HG02981 (cell line): Measurements from ENCODE around the gene HOXB1.

Experiments
- ATAC-seq: cut with Tn5 transposase; IDR thresholded peaks from one replicate; pipeline ENCODE4 v1.9.1; 2021; ENCODE audit warnings: mild to moderate bottlenecking, moderate library complexity; ENCODE audit not compliant: unreplicated experiment

HOXB1 gene

DNA sequence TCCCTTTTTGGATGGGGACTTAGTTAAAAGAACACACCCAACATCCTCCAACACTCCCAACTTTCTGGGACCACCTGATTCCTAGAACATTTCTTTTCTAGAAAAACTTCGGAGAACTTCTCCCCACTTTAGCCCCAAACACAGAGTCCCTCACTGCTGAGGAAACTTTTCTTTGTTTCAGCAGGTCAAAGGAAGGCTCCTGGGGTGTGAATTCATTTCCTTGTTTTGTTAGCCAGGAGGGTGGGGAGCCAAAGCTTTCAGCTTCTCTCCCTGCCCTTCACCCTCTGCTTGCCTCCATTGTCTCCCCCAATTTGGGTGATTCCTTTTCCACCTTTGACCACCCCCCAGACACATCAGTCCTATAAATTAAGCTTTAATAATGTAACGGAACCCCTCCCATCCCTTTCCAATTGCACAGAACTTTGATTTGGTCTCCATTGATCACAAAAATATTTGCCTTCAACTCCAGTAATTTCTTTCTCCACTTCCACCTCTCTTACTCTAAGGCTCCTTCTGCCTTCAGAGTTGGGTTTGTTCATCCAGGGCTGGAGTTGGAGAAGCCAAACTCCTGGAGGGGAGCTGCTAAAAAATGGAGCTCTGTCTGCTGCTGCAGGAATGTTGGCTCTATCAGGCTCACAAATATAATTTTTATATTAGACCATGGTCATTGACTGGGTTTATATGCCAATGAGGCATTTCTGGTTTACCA, 37.0 kb upstream of the HOXB1 start:
- ATAC-seq, result no peak

DNA sequence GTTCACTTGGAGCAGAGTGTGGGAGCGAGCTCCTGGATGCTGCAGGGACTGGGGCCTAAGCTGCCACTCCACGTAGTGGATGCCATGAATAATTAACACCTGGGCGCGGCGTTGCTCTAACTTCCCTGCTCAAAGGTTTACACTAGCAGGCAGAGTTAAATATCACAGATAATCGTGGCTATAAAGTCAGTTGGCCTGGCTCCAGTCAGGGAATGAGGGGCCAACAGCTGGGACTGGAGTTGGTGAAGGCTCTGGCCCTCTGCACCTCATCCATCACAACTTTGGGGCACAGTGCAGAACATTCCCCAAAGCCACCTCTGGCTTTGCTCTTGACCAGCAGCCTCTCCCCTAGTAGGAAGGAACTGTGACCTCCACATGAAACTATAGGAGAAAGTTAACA, 36.4 kb upstream of the HOXB1 start:
- no peak for ATAC-seq

DNA sequence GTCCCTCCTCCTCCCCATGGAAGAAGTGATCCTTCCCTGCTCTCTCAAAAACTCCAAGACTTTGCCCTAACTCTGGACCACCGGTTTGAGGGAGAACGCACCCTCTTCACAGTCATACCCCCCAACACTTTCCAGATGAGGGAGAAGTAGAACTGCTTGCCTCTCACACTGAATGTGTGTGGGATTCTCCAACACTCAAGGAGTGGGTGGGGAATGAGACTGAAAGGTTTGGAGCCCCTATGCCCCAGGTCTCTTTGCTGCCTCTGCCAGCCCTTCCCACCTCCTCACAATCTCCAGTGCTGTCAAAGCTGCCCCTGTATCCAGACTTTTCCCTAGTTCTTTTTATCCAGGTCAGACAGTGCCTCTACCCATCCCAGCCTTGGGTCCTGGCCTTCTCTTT, 35.9 kb upstream of the HOXB1 start:
- no peak for ATAC-seq

DNA sequence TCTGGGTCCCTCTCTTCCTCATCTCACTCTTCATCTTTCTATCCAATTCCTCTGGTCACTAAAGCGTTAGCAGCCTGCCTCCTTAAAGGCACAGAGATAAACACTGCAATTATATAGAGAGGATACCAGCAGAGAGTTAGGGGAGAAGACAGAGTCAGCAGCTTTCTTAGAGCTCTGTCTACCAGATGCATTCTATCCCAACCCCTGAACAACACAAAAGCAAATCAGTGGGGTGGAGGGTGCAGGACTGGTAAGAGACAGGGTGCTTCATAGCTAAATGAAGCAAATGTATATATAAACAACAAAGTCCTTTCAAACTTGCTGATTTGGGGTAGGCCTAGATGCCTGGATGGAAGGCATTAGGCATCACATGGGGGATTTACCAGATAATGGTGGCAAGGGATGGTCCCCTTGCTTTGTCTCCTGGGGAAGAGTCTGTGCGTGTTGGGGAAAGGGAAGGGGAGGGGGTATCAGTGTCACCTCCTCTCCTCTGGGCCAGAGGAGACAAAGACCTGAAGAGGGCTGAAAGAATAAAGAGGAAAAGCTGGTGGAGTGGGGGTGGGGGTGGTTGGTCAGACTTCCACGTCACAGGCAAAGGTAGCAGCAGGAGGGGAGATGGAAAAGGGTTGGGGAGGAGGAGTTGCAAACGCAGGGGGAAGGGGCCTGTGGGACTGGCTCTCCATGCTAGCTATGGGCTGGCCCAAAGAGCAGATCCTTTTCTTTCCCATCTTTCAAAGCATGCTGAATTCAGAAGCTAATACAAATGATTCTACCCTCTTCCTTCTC, 35.3 kb upstream of the HOXB1 start:
- ATAC-seq, result no peak

DNA sequence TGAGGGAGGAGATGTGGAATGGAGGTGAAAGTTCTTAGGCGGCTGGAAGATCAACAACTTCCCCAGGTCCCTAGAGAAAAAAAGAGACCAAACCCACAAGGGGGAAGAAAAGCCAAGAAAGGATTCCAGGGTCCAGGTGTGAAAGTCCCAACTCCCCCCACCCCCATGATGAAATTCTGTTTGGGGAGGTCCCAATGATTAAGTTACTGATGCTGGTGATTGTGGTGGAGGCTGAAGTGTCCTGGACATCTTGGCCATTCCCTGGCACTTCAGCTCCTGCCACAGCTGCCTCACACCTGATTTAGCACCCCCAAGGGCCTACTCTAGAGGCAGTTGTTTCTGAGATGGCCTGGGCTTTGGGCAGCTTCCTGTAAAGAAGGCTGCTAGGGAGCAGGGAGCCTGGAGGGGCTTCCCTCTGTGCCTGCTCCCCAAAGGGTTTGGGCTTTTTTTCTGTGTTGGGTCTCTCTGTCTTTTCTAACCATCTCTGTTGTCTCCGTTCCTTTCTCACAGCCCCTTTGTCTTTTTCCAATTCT, 34.3 kb upstream of the HOXB1 start:
- ATAC-seq, result no peak

DNA sequence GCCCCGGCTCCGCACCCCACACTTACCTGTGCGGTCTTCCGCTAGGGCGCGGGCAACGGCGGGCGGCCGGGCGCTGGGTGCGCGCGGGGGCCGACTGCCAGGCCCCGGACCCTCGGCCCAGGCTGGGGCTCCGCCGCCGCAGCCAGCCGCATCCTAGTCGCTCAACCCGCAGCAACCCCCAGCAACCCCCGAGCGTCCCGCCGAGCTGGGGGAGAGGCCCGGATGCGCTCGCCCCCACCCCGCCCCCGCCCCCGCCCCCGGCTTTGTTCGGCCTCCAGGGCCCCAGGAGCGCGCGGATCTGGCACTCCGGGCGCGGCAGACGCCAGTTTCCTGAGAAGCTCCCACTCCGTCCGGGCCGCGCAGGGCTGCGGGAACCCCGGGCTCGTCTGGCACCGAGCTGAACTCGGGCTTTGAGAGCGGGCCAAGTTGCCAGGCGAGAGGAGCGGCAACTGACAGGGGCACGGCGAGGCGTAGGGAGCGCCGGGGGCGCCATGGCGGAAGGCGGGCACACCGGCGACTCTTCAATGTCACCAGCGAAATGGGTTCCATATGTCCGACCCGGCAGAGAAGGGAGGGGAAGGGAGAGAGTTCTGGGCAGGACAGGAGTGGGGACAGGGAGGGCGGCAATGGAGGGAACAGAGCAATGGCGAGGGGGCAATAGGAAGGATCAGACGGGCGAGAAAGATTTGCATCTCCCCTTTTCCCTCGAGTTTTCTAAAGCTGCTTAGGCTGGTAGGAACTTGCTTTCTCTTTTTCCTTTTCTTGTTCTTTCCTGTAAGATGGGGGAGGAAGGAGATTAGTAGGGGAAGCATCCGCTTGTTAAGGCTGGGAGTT, 33.6 kb upstream of the HOXB1 start:
- no peak for ATAC-seq

DNA sequence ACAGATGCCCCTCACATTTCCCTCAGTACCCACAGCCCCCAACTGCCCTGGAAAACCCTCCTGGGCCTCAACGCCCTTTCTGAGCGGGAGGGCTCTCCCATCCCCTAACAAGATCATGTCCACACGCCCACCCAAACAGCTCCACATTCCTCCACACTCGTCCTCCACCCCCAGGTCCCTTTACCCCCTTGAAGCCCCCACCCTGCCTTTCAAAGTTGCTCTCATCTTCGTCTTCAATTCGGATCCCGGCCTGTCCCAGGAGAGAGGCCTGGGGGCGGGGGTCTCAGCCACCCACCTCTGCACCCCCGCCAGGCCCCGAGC, 33.0 kb upstream of the HOXB1 start:
- no peak for ATAC-seq

DNA sequence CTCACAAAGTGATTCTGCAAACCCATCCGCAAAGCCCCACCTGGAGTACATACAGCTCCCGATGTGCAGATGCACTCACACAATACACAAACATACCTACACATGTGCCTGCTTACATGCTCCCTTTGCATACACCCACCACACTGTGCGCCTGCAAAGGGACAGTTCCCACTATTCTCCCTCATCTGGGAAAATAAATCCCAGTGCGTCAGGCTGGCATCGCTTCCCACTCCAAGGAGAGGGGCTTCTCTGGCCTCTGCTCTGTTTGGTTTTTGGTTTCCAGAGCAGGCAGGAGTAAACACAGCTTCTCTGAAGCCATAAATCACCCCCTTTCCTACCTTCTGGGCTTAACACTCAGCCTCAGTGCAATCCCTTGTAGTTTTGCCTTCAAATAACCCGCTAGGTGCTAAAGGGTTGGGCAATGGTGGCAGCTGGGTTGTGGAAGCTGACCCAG, 32.6 kb upstream of the HOXB1 start:
- no peak for ATAC-seq

DNA sequence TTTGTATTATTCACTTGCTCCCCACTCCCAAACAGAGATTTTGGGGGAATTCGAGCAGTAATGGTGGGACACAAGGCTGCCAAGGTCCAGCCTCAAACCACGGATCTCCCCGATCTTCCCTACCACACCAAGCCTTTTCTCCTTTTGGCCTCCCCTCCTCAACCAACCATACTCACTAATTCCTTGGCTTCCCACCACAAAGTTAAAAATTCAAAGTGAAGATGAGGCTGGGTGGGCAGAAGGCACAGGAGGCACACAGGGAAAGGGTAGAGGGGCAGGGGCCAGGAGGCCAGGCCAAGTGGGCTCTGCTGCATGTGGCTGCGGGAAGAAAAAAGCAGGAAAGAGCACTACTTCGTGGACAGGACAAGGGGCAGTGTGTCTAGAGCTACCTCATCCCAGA, 32.1 kb upstream of the HOXB1 start:
- no peak for ATAC-seq

DNA sequence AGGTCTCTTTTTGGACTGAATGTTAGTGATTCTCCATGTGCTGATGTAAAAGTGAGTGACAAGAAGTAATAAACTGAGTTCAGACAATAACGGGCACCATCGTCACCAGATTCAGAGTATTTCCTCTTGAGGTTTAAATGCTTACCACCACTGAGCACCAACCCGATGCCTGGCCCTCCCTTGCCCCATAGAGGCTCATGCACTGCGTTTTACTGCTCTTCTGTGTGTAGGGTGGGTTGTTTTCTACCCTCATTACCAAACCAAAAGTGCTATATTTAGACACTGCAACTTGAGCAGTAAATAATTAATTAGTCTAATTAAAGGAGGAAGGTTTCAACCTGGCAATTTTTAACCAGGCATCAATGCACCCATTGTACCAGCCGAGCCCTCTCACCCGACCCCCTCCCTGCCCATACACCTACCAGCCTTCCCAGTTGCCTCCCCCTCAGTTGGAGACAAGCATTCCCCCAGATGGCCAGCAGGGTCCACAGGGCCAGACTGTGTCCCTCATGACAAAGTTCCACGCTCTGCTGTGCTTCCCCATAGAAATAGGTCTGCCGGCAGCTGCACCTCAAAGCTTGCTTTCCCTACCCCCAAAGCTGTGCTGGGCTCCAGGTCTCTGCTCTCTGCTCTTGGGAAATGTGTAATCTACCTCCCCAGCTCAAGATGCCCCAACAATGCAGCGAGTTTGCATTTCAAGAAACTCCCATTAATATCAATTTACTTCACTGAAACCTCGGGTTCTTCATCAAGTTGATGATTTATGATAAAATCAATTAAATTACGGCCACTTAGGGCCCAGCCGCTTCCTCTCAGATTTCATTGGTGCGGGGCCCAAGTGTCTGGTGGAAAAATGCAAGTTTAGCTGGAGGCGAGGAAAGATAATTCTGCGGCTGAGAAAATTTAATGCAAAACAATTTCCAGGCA, 31.3 kb upstream of the HOXB1 start:
- ATAC-seq, result peak; percentile 57

DNA sequence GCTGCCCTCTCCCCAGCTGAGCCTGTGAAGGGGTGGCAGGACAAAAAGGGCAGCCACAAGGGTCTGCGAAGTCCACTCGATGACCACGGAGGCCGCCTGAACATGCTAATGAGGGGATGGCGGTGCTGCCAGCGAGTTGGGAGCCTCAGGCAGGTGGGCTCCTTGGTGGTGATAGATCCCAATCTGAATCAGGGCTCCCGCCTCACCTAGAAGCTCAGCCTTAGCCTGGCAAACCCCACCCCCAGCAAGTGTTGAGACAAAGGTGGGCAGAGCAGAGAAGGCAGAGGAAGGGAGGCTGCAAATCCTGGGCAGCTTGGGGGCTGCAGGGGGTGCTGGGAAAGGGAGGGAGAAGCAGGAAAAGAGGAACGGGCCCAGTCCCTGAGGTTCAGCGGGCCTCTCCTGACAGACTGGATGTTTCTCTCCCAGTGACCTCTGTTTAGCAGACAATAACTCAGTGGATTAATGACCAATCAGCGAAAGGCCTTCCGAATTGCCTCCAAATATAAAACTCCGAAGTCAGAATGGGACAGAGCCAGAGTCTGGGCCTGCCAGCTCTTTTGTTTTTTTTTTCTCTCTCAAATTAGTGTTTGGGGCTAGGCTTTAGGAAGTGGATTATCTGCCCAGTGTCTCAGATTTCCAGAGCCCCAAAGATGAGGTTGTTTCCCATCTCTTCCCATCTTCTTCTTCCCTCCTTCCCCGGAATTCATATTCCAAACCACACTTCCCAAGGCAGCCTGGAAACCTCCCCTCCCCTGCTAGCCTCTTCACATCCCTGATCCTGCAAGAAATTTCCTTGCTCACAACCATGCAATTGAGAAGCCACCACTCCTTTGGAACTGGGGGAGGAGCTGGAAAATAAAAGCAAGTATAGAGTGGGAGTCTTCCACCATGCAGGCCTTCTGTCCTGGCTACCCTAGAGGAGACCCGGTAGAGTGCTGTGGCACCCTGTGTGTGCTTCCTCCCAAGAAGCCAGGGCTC, 29.3 kb upstream of the HOXB1 start:
- no peak for ATAC-seq

DNA sequence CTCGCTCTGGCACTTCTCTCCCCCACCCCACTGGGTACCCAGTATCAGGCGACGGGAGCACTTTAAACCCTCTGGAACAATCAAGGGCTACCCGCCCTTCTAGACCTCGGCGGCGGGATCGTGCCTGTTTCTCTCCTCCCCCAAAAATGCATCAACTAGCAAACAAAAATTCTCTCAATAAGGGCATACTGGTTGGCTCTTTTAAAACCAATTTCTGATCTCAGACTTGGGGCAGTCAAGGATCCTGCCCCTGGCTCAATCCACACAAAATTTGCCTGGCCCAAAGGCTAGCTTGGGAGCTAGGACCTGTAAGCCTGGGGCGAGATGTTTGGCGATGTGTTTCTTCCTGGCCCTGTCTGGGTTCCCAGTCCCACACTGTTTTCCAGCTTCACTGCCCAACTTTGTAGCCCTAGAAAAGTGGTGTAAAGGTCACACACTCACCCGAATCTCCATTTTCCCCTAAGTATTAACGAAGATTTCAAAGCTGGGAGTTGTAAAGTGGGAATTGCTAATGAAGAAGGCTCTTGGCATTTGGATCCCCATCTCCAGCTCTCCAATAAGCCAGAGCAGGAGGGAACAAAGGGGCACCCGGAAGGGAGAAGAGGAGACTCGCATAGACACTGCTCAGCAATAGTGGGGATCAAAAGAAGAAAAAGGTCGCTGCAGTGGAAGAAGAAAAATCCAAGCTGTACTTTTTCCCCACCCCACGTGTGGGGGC, 28.5 kb upstream of the HOXB1 start:
- no peak for ATAC-seq

DNA sequence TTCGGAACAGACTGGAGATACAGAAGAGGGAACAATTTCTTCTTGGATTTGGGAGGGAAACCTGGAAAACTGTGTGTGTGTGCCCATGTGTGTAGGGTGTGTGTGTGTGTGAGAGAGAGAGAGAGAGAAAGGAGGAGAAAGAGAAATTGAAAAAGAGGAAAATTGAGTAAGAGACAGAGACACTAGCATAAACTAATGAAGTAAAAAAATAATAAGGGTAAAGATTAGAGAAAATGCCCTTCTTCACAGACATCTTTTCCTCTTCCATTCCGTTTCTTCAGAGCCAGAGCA, 28.0 kb upstream of the HOXB1 start:
- ATAC-seq, result no peak

DNA sequence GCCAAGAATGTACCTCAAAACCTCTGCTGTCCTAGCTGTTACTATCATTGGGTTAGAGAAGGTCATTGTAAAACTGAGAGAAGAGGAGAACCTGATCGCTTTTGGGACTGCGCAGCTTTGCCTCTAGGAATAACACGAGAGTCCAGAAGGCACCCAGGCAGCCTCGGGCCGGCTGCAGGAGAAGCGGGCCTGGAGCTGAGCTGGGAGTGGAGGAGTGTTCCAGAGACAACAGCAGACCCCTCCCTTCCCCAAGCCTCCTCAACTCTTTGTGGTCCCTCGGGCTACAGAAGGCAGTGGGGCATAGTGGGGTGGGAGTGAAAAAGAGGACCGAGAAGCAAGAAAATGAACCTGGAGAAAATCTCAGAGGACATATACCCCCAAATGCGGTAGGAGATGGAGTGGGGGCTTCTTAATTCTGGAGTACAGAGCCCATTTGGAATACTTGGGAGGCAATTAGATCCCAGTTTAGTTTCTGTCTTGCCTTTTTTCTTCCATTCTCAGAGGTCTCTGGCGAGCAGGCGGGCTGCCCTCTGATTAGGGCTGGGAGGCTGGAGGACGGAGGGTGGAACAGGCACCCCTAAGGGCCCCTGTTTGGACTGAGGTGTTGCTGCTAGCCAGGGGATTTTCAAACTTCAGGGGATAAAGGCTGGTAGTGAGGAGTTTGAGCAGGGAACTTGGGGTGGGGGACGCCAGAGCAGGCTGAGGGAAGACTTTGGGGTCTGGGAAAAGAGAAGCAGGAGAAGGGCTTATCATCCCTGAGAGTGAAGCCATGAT, 27.4 kb upstream of the HOXB1 start:
- no peak for ATAC-seq

DNA sequence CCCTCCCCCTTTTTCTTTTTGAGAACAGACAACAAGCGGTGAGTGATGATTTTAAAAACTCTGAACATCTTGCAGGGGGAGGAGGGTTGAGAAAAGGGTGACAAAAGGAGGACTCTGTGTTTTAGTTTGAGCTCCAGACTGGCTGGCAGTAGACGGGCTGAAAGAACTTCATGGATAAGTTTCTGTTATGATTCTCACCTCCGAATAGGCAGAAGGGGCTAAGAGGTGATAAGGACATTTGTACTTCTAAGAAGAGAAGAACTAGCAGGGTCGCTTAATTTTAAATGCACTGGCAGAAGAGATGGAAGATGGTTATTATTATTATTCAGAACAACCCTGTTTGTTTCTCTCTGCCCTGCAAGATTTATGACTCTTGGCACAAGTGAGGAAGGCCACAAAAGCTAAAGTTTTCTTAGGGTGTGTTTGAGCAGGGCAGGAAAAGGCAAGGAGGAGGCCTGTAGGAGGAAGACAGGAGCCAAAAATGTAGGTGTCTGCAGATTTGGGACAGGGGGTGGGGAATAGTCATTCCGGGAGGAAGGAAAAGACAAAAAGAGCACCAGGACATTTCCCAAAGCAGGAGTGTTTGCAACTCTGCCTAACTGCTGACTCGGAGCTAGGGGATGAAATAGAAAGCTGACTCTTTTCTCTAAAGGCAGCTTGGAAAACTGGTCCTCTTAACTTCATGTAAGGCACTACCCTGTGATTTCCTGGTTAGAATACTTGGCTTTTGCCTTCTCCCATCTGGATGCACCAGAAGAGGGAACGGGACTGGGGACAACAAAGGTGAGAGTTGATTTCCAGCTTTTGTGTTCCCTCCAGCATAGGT, 26.0 kb upstream of the HOXB1 start:
- ATAC-seq, result no peak

DNA sequence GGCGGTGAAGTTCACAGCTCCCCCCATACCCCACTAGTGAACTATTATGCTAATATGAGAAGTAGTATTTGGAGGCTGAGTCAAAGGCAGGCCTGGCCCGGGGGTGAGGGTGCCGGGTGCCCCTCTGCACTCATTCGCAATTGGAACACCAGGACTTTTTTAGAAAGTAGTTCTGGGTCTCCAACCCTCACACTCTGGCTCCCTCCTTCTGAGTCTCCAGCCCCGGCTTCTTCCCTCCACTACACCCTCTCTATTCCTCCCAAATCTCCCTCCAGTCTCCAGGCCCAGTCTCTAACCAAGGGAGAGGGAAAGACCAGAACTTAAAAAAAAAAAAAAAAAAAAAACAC, 25.4 kb upstream of the HOXB1 start:
- ATAC-seq, result no peak
